Sigmoid colon (tissue), 4 donors: ENCODE data around the gene TCEANC2.

Source experiments
- POLR2A ChIP-seq, 2 donors: fragments of 450-650 bp; IDR thresholded peaks; one replicate each; pipeline ENCODE4 v1.6.1; 2016; ENCODE audit warnings: antibody characterized with exemption in 2 of 2, mild to moderate bottlenecking in 2 of 2, moderate library complexity in 2 of 2
- POLR2AphosphoS5 ChIP-seq, 4 donors: sonication (generic); formaldehyde crosslinking; IDR thresholded peaks; one replicate each; pipeline ENCODE4 v1.6.1; 2017; ENCODE audit warnings: antibody characterized with exemption in 4 of 4
- TF ChIP-seq, protein P1 (sequence below), 4 experiments: fragments of 450-650 bp in 3 of 4; fragments of 200-600 bp in 1 of 4; IDR thresholded peaks; one replicate each; pipeline ENCODE4 v1.5.1; 2016 to 2019; ENCODE audit warnings: antibody characterized with exemption in 4 of 4, mild to moderate bottlenecking in 3 of 4, moderate library complexity in 2 of 4

DNA sequence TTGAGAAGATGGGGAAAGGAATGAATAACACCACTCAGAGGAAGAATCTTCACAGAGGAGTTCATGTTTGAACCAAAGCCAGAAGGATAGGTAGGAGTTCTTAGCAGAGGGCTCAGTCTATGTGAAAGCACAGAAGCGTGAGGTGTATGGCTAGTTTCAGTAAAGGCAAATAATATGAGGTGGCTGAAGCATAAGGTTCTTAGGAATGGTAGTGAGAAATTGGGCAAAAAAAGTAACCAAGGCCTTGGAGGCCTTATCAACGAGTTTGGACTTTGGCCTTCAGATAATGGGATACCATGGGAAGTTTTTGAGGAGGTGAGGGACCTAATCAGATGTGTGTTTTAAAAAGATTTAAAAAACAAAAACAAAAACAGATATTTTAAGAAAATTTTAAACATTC lies 47.1 kb downstream of the TCEANC2 start:
- TF ChIP-seq, protein P1, sequence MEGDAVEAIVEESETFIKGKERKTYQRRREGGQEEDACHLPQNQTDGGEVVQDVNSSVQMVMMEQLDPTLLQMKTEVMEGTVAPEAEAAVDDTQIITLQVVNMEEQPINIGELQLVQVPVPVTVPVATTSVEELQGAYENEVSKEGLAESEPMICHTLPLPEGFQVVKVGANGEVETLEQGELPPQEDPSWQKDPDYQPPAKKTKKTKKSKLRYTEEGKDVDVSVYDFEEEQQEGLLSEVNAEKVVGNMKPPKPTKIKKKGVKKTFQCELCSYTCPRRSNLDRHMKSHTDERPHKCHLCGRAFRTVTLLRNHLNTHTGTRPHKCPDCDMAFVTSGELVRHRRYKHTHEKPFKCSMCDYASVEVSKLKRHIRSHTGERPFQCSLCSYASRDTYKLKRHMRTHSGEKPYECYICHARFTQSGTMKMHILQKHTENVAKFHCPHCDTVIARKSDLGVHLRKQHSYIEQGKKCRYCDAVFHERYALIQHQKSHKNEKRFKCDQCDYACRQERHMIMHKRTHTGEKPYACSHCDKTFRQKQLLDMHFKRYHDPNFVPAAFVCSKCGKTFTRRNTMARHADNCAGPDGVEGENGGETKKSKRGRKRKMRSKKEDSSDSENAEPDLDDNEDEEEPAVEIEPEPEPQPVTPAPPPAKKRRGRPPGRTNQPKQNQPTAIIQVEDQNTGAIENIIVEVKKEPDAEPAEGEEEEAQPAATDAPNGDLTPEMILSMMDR (IDR thresholded peaks at IDR 0.05) = no peak
- no peak for TF ChIP-seq POLR2A (IDR thresholded peaks at IDR 0.05)
- TF ChIP-seq POLR2AphosphoS5 (IDR thresholded peaks at IDR 0.05) = no peak
